ENCODE measurements around the gene PCSK5. TPM values are rescaled to one million over a fixed set of nuclear protein-coding genes. Genes with fewer than 3 reads are reported as not detected.

The PCSK5 gene
- total RNA-seq, 1 experiment from 2014 or later = 18.6 TPM

DNA sequence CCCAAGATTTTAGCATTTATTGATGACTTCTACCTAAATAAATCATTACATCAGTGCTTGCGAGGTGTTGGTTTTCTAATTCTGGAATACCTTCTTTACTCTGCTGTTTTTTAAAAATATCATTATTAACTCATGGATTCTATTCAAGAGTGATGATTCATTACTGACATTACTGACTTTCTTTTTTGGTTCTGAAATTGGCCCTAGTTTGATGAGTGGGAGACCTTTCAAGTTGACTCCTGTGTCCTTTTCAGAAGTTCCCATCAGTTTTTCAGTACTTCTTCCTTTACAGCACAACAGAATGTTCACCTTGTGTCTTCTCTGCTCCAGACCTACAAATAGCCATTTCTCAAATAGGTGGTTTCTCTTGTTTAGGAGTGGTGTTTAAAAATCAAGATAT is 114.1 kb downstream of the PCSK5 start:
- Histone ChIP-seq H3K4me1 (no peaks in the 10 kb centered on the region), H3K27me3 (no peaks in the 10 kb centered on the region), H3K27ac (no peak overlapping the region), H3K4me3 (no peak overlapping the region), H3K36me3 (no peaks in the 10 kb centered on the region), H3K9me3 (replicated peaks) (no peaks in the 10 kb centered on the region)
- DNase-seq = no peak

DNA sequence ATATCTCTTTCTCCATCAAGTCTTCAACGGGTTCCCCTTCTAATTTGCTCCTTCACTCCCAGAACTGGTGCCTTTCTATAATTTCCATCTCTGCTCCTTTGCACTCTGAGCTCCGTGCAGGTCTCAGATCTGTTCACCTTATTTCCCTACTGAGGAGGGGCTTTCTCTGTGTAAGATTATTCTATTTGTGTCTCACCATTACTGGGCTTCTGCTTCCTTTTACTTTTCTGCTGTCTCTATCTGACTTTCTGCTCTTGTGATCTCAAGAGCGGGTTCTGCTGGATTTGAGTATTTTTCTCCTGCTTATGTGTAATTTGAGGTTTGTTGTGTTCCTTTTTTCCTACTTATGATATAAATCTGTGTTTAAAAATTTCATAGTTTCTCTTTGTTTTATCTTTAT is 117.5 kb downstream of the PCSK5 start:
- H3K36me3 ChIP-seq = no peaks in the 10 kb centered on the region
- H3K9me3 ChIP-seq (replicated peaks) = no peaks in the 10 kb centered on the region
- no peak overlapping the region for H3K27ac ChIP-seq
- H3K27me3 ChIP-seq = no peaks in the 10 kb centered on the region
- H3K4me3 ChIP-seq = no peak overlapping the region
- no peak for DNase-seq
- no peaks in the 10 kb centered on the region for H3K4me1 ChIP-seq

DNA sequence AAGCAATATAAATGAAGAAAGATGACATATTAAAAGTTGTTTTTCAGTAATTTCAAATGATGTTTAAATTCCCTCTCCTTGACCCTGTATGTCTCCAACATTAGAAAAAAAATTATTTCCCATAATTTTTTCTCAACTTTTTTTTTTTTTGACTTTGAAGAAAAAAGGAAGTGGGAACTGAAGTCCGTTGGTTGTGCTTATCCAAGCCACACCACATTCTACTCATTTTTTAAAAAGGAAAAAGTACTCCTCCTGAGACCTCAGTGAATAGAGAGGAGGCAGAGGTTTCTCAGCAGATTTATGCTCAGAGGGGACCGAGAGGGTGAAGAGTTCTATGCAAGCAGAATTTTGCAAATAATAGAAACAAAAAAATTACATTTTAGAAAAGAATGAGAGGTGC is 123.3 kb downstream of the PCSK5 start:
- Histone ChIP-seq H3K4me1 (no peaks in the 10 kb centered on the region), H3K36me3 (no peaks in the 10 kb centered on the region), H3K9me3 (replicated peaks) (no peaks in the 10 kb centered on the region), H3K4me3 (no peak overlapping the region), H3K27me3 (no peaks in the 10 kb centered on the region), H3K27ac (no peak overlapping the region)
- no peak for DNase-seq

DNA sequence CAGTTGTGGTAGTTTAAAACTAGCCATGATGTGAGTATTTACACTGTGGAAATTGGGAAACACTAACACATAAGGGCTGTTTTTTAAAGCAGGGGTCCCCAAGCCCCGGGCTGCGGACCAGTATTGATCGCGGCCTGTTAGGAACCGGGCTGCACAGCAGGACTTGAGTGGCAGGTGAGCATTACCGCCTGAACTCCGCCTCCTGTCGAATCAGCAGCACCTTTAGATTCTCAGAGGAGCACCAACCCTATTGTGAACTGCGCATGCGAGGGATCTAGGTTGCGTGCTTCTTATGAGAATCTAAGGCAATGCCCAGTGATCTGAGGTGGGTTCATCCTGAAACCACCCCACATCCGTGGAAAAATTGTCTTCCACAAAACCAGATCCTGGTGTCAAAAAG is 127.8 kb downstream of the PCSK5 start:
- H3K27me3 ChIP-seq = no peaks in the 10 kb centered on the region

DNA sequence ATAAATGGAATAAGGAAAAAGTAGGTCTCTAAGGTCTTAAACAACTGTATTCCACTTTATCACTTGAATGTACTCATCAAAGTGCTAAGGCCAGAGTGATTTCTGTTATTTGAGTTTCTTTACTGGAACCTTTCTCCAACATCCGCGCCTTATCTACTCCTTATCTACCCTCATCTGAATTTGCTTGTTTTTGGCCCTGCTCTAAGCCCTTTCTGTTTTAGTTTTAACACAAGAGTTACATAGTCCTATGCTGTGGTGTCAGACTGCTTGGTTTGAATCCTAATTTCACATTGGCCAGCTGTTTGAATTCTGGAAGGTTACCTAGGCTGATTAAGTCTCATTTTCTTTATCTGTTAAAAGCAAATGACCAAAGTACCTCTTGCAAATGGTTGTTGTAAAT is 128.3 kb downstream of the PCSK5 start:
- DNase-seq = no peak
- Histone ChIP-seq H3K36me3 (no peaks in the 10 kb centered on the region), H3K4me1 (no peaks in the 10 kb centered on the region; the same call in 1 of the 2 replicates), H3K27me3 (no peaks in the 10 kb centered on the region), H3K9me3 (replicated peaks) (no peaks in the 10 kb centered on the region), H3K4me3 (no peak overlapping the region), H3K27ac (no peak overlapping the region)

More for the DNA sequence above, 127.8 kb downstream of the PCSK5 start:
- no peaks in the 10 kb centered on the region for H3K4me1 ChIP-seq
- H3K27ac ChIP-seq = no peak overlapping the region
- H3K4me3 ChIP-seq = no peak overlapping the region
- no peak for DNase-seq
- no peaks in the 10 kb centered on the region for H3K9me3 ChIP-seq (replicated peaks)
- H3K36me3 ChIP-seq = no peaks in the 10 kb centered on the region

DNA sequence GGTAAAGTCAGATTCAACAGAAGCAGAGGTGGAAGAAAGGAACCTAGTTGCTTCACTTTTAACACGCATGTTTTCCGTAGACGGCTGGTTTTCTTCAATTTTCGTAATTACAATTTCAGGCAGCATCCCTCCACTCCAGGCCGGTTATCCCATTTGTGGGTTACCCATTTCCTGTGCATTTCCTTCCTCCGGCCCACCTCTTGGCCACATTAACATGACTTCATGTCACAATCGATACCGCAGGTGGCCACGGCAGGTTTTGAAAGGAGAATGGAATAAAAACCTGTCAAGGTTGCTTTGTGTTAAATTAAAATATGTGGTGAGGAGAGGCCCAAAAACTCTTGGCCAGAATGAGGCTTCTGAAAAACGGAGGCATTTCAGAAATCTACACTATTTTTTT is 130.2 kb downstream of the PCSK5 start:
- DNase-seq = no peak
- H3K36me3 ChIP-seq = no peaks in the 10 kb centered on the region
- H3K4me3 ChIP-seq = no peak overlapping the region
- no peaks in the 10 kb centered on the region for H3K9me3 ChIP-seq (replicated peaks)
- H3K4me1 ChIP-seq = no peaks in the 10 kb centered on the region; the same call in 1 of the 2 replicates
- no peaks in the 10 kb centered on the region for H3K27me3 ChIP-seq
- no peak overlapping the region for H3K27ac ChIP-seq

DNA sequence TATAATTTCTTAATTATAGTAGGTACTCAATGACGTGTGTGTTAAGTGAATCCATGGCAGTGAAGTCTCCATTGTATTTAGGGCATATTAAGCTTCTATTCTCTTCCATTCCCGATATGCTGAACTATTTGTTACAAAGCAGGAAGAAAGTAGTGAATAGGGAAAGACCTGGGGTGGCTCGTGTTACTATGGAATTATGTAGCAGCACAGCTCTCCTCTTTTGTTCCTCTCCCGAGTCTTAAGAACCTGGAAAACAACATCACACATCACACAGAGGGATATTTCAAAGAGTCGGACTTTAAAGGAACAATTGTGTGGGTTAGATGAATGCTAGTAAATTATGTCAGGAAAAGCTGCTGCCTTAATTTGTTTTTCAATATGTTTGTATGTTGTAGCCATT is 131.8 kb downstream of the PCSK5 start:
- H3K9me3 ChIP-seq (replicated peaks) = no peaks in the 10 kb centered on the region
- H3K27ac ChIP-seq = no peak overlapping the region
- no peak for DNase-seq
- H3K27me3 ChIP-seq = no peaks in the 10 kb centered on the region
- 0 out of 2 replicates have a peak, but pooled peaks cover 2% of the 10 kb centered on the region for H3K36me3 ChIP-seq
- no peaks in the 10 kb centered on the region; the same call in 1 of the 2 replicates for H3K4me1 ChIP-seq
- no peak overlapping the region for H3K4me3 ChIP-seq

DNA sequence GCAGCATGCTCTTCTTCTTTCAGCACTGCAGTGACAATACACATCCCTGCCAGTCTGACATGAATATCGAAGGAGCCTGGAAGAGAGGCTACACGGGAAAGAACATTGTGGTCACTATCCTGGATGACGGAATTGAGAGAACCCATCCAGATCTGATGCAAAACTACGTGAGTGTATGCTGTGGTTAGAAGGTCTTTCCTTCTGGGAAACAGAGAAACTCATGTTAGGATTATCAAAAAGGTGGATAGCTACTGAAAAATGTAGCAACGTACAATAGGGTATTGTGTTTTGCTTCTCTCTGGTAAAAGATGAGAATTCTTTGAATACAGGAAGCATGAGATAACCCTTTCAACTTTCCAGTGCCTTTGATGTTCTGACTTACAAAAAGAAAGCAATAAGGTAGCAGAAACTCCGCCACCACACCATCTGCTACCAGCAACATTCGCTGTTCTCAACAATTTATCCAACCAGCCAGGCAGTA is 133.3 kb downstream of the PCSK5 start:
- H3K27ac ChIP-seq = peak overlapping the region; percentile 8; the same call in 1 of the 2 replicates
- H3K36me3 ChIP-seq = peaks cover 2% of the 10 kb centered on the region; the same call in 1 of the 2 replicates
- peak; percentile 4 to 17 for DNase-seq
- no peaks in the 10 kb centered on the region for H3K27me3 ChIP-seq
- H3K4me1 ChIP-seq = no peaks in the 10 kb centered on the region; the same call in 1 of the 2 replicates
- H3K4me3 ChIP-seq = no peak overlapping the region
- H3K9me3 ChIP-seq (replicated peaks) = no peaks in the 10 kb centered on the region

DNA sequence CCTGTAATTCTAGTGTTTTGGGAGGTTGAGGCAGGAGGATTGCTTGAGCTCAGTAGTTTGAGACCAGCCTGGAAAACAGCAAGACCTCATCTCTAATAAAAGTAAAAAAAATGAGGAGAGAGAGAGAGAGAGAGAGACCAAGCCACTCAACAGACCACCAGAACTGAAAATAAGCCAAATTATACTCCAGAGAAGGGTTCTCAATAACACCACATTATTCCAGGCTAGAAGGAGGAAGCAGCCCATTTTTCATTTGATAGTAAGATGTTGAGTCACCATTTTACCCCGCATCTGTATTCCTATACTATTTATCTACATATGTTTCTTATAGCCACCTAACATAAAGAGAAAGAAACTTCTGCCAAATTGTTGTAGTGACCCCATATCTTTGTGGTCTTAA is 134.8 kb downstream of the PCSK5 start:
- Histone ChIP-seq H3K27ac (no peak overlapping the region), H3K9me3 (replicated peaks) (no peaks in the 10 kb centered on the region), H3K36me3 (peaks cover 2% of the 10 kb centered on the region; the same call in 1 of the 2 replicates), H3K4me1 (no peaks in the 10 kb centered on the region; the same call in 1 of the 2 replicates), H3K27me3 (no peaks in the 10 kb centered on the region), H3K4me3 (no peak overlapping the region)
- DNase-seq = no peak

DNA sequence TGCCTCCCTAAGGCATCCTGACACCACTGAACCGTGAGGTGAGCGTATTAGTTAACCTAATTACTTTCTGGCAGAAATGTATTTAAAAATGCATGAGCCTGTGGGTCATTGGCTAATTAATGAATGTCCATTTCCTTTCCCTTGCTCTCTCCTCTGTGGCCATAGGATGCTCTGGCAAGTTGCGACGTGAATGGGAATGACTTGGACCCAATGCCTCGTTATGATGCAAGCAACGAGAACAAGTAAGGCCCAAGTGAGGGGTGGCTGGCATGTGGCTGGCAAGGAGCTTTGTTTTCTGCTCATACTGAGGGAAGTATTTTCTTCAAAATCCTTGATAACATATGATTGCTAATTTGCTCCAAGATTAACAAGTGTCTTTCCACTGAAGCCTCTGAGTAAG is 136.3 kb downstream of the PCSK5 start:
- H3K9me3 ChIP-seq (replicated peaks) = no peaks in the 10 kb centered on the region
- H3K4me1 ChIP-seq = no peaks in the 10 kb centered on the region; the same call in 1 of the 2 replicates
- H3K4me3 ChIP-seq = no peak overlapping the region
- H3K27me3 ChIP-seq = no peaks in the 10 kb centered on the region
- no peak for DNase-seq
- peaks cover 5% of the 10 kb centered on the region; the same call in 1 of the 2 replicates for H3K36me3 ChIP-seq
- no peak overlapping the region for H3K27ac ChIP-seq

DNA sequence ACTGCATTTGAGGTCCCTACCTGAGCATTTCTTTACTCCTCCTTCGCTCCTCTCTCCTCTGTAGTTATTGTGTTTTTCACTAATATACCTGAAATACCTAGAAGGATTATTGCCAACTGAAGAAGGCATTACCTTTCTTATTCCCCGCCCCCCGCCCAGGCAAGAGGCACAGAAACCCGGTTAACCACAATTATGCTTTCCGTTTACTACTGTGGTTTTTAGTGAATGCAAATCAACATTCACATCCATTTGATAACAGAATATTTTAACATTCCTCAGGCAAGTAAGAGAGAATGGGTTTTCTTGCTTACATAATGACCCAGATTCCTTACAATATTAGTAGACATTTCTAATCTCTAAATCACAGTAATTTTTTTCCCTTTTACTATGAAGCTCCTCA is 136.9 kb downstream of the PCSK5 start:
- peaks cover 5% of the 10 kb centered on the region; the same call in 1 of the 2 replicates for H3K36me3 ChIP-seq

DNA sequence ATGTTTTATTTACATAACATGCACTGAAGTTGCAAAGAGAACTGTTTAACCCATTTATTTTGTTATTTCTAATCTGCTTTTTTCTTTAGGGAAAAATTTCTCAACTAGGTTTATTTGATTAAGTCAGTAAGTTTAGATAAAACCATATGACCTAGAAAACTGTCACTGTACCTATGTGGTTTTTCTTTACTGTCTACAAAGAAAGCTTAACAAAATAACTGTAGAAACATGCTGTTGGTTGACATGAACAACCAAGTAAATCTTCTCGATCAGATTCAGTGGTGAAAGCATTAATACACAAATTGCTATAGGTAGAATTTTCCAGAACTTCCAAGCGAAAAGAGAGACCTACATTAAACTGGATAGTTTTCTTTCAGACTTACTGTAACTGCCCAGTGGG is 137.4 kb downstream of the PCSK5 start:
- Histone ChIP-seq H3K27me3 (no peaks in the 10 kb centered on the region), H3K4me3 (no peak overlapping the region), H3K9me3 (replicated peaks) (no peaks in the 10 kb centered on the region), H3K4me1 (no peaks in the 10 kb centered on the region; the same call in 1 of the 2 replicates), H3K36me3 (peaks cover 5% of the 10 kb centered on the region; the same call in 1 of the 2 replicates), H3K27ac (no peak overlapping the region)
- DNase-seq = no peak

More for the DNA sequence above, 136.9 kb downstream of the PCSK5 start:
- H3K4me3 ChIP-seq = no peak overlapping the region
- no peak overlapping the region for H3K27ac ChIP-seq
- no peak for DNase-seq
- no peaks in the 10 kb centered on the region; the same call in 1 of the 2 replicates for H3K4me1 ChIP-seq
- H3K9me3 ChIP-seq (replicated peaks) = no peaks in the 10 kb centered on the region
- no peaks in the 10 kb centered on the region for H3K27me3 ChIP-seq

DNA sequence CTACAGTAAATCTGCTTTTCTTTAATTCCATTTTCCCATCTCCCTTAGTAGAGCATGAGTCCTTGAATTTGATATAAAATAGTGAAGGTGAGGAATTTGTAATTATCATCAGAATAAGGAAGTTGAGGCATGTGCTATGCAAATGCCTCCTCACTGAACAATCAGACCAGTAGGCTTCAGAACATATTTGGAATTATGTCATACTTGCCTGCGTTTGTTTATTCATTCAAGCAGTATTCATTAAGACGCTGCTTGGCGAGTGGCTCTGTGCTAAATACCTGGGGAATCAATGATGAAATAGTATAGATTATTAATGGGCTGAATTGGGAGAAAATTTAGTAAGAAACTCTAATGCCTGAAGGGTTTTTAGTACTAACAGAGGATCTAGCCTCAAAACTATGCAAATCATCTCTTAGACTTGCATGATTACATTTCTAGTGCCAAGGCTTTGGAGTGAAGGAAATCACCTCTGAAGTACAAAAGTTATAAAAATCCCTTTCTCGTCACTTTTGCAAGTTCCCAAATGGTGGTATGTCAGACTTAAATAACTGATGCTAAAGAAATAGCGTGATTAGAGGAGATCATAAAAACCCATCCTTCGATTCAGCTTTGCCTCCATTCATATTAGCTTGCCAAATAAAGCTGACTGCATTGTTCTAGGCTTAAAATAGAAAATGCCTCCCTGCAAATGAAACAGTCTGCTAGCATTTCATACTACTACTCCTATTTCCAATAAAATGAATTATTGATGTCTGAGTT is 141.7 kb downstream of the PCSK5 start:
- no peak for DNase-seq
- Histone ChIP-seq H3K27ac (no peak overlapping the region), H3K4me3 (no peak overlapping the region), H3K27me3 (no peaks in the 10 kb centered on the region), H3K36me3 (peaks cover 3% of the 10 kb centered on the region; the same call in 1 of the 2 replicates), H3K4me1 (no peaks in the 10 kb centered on the region), H3K9me3 (replicated peaks) (no peaks in the 10 kb centered on the region)

DNA sequence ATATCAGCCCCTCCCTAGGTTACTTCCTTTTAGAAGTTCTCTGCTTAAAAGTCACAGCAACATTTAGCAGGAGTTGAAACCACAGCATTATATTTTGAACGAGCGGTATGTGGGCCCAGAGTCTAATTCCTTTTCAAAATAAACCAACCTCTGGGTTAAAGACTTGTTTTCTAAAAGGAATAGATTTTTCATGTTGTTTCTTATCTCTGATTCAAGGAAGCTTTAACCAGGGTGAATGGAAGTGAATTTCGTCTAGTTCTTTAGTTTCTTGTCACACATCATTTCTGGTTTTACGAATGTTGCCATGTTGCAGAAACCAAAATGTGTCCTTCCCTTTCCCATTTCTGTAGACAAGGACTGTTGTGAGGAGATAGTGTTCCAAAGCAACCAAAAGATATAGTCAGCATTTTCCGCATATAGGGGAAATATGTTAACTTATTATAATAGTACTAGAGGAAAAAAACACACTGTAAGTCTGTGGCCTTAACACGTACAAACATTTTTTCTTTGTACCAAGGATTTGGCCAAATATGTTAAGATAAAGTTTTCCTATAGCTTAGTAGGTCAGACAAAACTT is 142.4 kb downstream of the PCSK5 start:
- H3K27me3 ChIP-seq = no peaks in the 10 kb centered on the region
- no peaks in the 10 kb centered on the region for H3K9me3 ChIP-seq (replicated peaks)
- DNase-seq = no peak
- no peaks in the 10 kb centered on the region for H3K4me1 ChIP-seq
- H3K4me3 ChIP-seq = no peak overlapping the region
- no peak overlapping the region for H3K27ac ChIP-seq
- H3K36me3 ChIP-seq = peaks cover 3% of the 10 kb centered on the region; the same call in 1 of the 2 replicates

DNA sequence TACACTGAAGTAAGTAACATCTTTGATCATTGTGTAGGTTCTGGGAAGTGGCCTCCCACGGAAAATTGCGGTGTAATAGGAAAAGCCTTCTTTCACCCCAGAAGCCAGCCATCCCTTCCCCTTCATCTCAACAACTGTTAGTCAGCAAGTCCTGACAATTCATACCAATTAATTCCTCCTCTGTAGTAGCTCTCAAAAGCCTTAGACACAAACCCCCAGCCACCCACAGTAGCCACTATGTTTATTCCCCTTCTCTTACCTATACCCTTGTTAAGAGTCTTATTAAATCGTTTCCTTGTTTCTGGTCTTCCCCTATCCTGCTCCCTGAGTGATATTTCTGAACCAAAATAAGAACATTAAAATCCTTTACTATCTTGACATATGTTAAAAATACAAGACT is 143.6 kb downstream of the PCSK5 start:
- Histone ChIP-seq H3K4me1 (no peaks in the 10 kb centered on the region), H3K36me3 (peaks cover 3% of the 10 kb centered on the region; the same call in 1 of the 2 replicates), H3K27me3 (no peaks in the 10 kb centered on the region), H3K27ac (no peak overlapping the region), H3K9me3 (replicated peaks) (no peaks in the 10 kb centered on the region), H3K4me3 (no peak overlapping the region)
- no peak for DNase-seq

All from SJCRH30 (cell line).